HepG2 (cell line): ENCODE results near the gene ZNF492. TPM values are rescaled to one million over a fixed set of nuclear protein-coding genes. Genes with fewer than 3 reads are reported as not detected.

Source experiments
- ATAC-seq: fragments of 200-7000 bp; cut with Tn5 transposase; 3 replicates; pipeline ENCODE4 v1.9.1; 2020; ENCODE audit warnings: mild to moderate bottlenecking, moderate library complexity
- BruUV-seq: library from RNA; stranded (reverse); fragments of 400-500 nt; replicated peaks from 2 replicates; lab custom pipeline; 2021; lab: Mats Ljungman, UMichigan
- CTCF ChIA-PET: fragments of 300-600 bp; formaldehyde crosslinking; extraction: SDS; loops from one replicate; lab custom pipeline; 2021; ENCODE audit warnings: low total read pairs, inconsistent platforms, low intra/inter-chr PET ratio; lab: Yijun Ruan, JAX
- POLR2A ChIA-PET: fragments of 350-600 bp; sonication (Branson Sonifier 250); formaldehyde crosslinking; loops from one replicate; lab custom pipeline; 2020; ENCODE audit warnings: antibody characterized with exemption, inconsistent platforms; lab: Yijun Ruan, JAX
- DNase-seq: peaks from one replicate; pipeline ENCODE4 v3.0.0-alpha.2; 2015; ENCODE audit warnings: low spot score
- FAIRE-seq: peaks from 3 replicates; lab custom pipeline; 2011; peaks lifted over from hg19 to GRCh38; lab: Jason Lieb, UNC
- H2AFZ ChIP-seq: one replicate; pipeline ENCODE4 v1.6.1; 2011; ENCODE audit warnings: low read length, inconsistent platforms
- H3K27ac ChIP-seq: fragments of 300-600 bp; 3 replicates; pipeline ENCODE4 v1.8.0; 2011; ENCODE audit warnings: mixed run types, mild to moderate bottlenecking, mixed read lengths, low read length, inconsistent platforms; ENCODE audit not compliant: insufficient read depth; ENCODE audit errors: extremely low read length
- H3K27me3 ChIP-seq, 2 experiments: fragments of 200-600 bp in 1 of 2; 2 replicates in 1 of 2; 3 replicates in 1 of 2; pipeline versions ENCODE4 v1.6.0 to v1.8.0; 2011; ENCODE audit warnings: low read length in 2 of 2, mild to moderate bottlenecking in 2 of 2, moderate library complexity in 2 of 2, inconsistent platforms in 1 of 2; ENCODE audit not compliant: insufficient read depth in 2 of 2, control insufficient read depth in 1 of 2
- H3K36me3 ChIP-seq, 2 experiments: fragments of 200-600 bp in 1 of 2; replicated peaks in 1 of 2; 2 replicates in 1 of 2; 3 replicates in 1 of 2; pipeline versions ENCODE4 v1.5.1 to v1.8.0; 2011; ENCODE audit warnings: low read length in 2 of 2, inconsistent platforms in 1 of 2; ENCODE audit not compliant: insufficient read depth in 2 of 2, control insufficient read depth in 1 of 2
- H3K4me1 ChIP-seq: 2 replicates; pipeline ENCODE4 v1.5.1; 2012; ENCODE audit warnings: low read length, inconsistent platforms; ENCODE audit not compliant: insufficient read depth
- H3K4me2 ChIP-seq: 2 replicates; pipeline ENCODE4 v1.6.0; 2011; ENCODE audit warnings: low read depth, low read length, inconsistent platforms
- H3K4me3 ChIP-seq, 3 experiments: fragments of 200-600 bp in 1 of 3; sonication (generic), shearing (Covaris generic) in 1 of 3; replicated peaks in 1 of 3; 2 replicates each; pipeline ENCODE4 v1.5.1; 2011 to 2016; ENCODE audit warnings: low read length in 3 of 3, inconsistent platforms in 2 of 3, low read depth in 2 of 3, mild to moderate bottlenecking in 2 of 3, control low read depth in 1 of 3, mixed read lengths in 1 of 3; ENCODE audit not compliant: insufficient read depth in 1 of 3
- H3K79me2 ChIP-seq: one replicate; pipeline ENCODE4 v1.6.1; 2011; ENCODE audit warnings: low read length, inconsistent platforms; ENCODE audit not compliant: insufficient read depth
- H3K9ac ChIP-seq: 2 replicates; pipeline ENCODE4 v1.6.0; 2011; ENCODE audit warnings: mild to moderate bottlenecking, low read depth, low read length, inconsistent platforms; ENCODE audit not compliant: insufficient read depth
- H3K9me3 ChIP-seq: 2 replicates; pipeline ENCODE4 v1.5.1; 2012; ENCODE audit warnings: mild to moderate bottlenecking, low read length
- H4K20me1 ChIP-seq: 2 replicates; pipeline ENCODE4 v1.6.0; 2011; ENCODE audit warnings: inconsistent platforms, mild to moderate bottlenecking, low read length, moderate library complexity; ENCODE audit not compliant: insufficient read depth
- BCLAF1 ChIP-seq: fragments of 450-650 bp; IDR thresholded peaks from 2 replicates; pipeline ENCODE4 v1.6.1; 2017; ENCODE audit warnings: mild to moderate bottlenecking
- GABPB1 ChIP-seq: IDR thresholded peaks from 2 replicates; pipeline ENCODE4 v1.6.1; 2016; ENCODE audit warnings: mild to moderate bottlenecking, missing genetic modification reagents, moderate library complexity, missing compliant biosample characterization
- KDM1A ChIP-seq: IDR thresholded peaks from 2 replicates; pipeline ENCODE4 v1.6.1; 2016; ENCODE audit warnings: missing compliant biosample characterization
- KDM5A ChIP-seq: fragments of 200-600 bp; sonication (generic); IDR thresholded peaks from 2 replicates; pipeline ENCODE4 v1.7.0; 2018; ENCODE audit warnings: antibody characterized with exemption, mild to moderate bottlenecking, low read length, borderline replicate concordance
- MYC ChIP-seq: sonication (generic); formaldehyde crosslinking; IDR thresholded peaks from 2 replicates; pipeline ENCODE4 v1.9.0; 2021; ENCODE audit warnings: missing genetic modification reagents, borderline replicate concordance
- MZF1 ChIP-seq: sonication (generic); formaldehyde crosslinking; IDR thresholded peaks from 2 replicates; pipeline ENCODE4 v1.8.1; 2023; ENCODE audit warnings: mild to moderate bottlenecking, missing genetic modification reagents, borderline replicate concordance
- ZBTB40 ChIP-seq, 2 experiments: fragments of 450-650 bp in 1 of 2; sonication (generic) in 1 of 2; formaldehyde crosslinking in 1 of 2; IDR thresholded peaks; 2 replicates each; pipeline versions ENCODE4 v1.6.1 to v1.8.0; 2016 to 2022; ENCODE audit warnings: antibody characterized with exemption in 1 of 2, mild to moderate bottlenecking in 1 of 2, missing genetic modification reagents in 1 of 2
- ZNF432 ChIP-seq: sonication (generic); formaldehyde crosslinking; IDR thresholded peaks from 2 replicates; pipeline ENCODE4 v1.5.0; 2020; ENCODE audit warnings: missing genetic modification reagents, mild to moderate bottlenecking, borderline replicate concordance
- ZNF83 ChIP-seq: sonication (generic); formaldehyde crosslinking; IDR thresholded peaks from 2 replicates; pipeline ENCODE4 v1.4.0; 2020; ENCODE audit warnings: missing genetic modification reagents, mild to moderate bottlenecking, borderline replicate concordance
- WGBS: methylation state at CpG from one replicate; pipeline ENCODE4 v1.1.6; 2017; ENCODE audit warnings: low lambda C conversion rate; 5-methylcytosine and 5-hydroxymethylcytosine counted together
- in situ Hi-C: cut with HindIII; loops from 2 replicates; pipeline ENCODE4 v1.10.0; 2017; ENCODE audit warnings: low pct_unique_long_range_greater_than_20kb; ENCODE audit not compliant: extremely low pct_ligation_motif_present
- intact Hi-C: fragments of 100-400 bp; cut with micrococcal nuclease; formaldehyde crosslinking; loops from one replicate; pipeline ENCODE4 v1.10.0; 2022; ENCODE audit not compliant: unreplicated experiment
- polyA plus RNA-seq, 8 experiments: library from polyadenylated mRNA; depleted of rRNA in 3 of 8; stranded (reverse) in 7 of 8; unstranded in 1 of 8; fragments of >200 nt; fragmentation: Illumina TruSeq in 4 of 8; extraction: Trizol in 4 of 8; gene quantifications; 2 replicates each; pipeline versions ENCODE4 v1.2.1 to v1.2.3, GENCODE V29; 2011 to 2016; ENCODE audit warnings: low read depth in 4 of 8, missing spikeins in 1 of 8, mixed read lengths in 1 of 8; ENCODE audit not compliant: insufficient read depth in 1 of 8
- total RNA-seq, 5 experiments: library from RNA; depleted of rRNA; stranded (reverse); fragments of >200 nt; fragmentation: Illumina TruSeq; extraction: Trizol; gene quantifications; 2 replicates each; pipeline ENCODE4 v1.2.3, GENCODE V29; 2016; ENCODE audit warnings: low read depth in 1 of 5

The ZNF492 gene
- total and polyA plus RNA-seq, 2 of the 13 experiments (the other 11 are each of a cell fraction or from before 2014, with no cell fraction given) = not detected

GRCh38 chr19:22606212-22606553 lies 27.9 kb upstream of the ZNF492 start (continued):
- no peak for TF ChIP-seq ZBTB40 (IDR thresholded peaks at IDR 0.05)
- no peak for TF ChIP-seq ZBTB40 (CRISPR knock-in tag; IDR thresholded peaks at IDR 0.05)
- no peak for TF ChIP-seq GABPB1 (CRISPR knock-in tag)

- DNase-seq (no peak), FAIRE-seq (no peak), ATAC-seq (no peak)
- in situ Hi-C loops = no loop called here
- Histone ChIP-seq H4K20me1 (no peaks in the 10 kb centered on the region), H3K9ac (no peak overlapping the region), H3K4me2 (no peak overlapping the region), H3K9me3 (peaks cover 100% of the 10 kb centered on the region), H3K36me3 (no peaks in the 10 kb centered on the region), H2AFZ (no peak overlapping the region), H3K27me3 (no peaks in the 10 kb centered on the region), H3K79me2 (no peaks in the 10 kb centered on the region), H3K4me3 (no peak overlapping the region), H3K27ac (no peak overlapping the region), H3K4me1 (no peaks in the 10 kb centered on the region)
- POLR2A ChIA-PET = no interaction called here
- no TSS peak for BruUV-seq
- intact Hi-C loops = no loop called here
- WGBS = 0% methylated on average over 4 of the region's 6 CpGs
- CTCF ChIA-PET = no interaction called here
- TF ChIP-seq KDM5A = no peak
- no peak for TF ChIP-seq ZNF83 (CRISPR knock-in tag)
- no peak for TF ChIP-seq ZNF432 (CRISPR knock-in tag)
- no peak for TF ChIP-seq KDM1A (CRISPR knock-in tag)
- TF ChIP-seq MYC (CRISPR knock-in tag) = no peak
- TF ChIP-seq MZF1 = no peak
- no peak for TF ChIP-seq BCLAF1
Measured at GRCh38 chr19:22606954-22607652, 27.0 kb upstream of the ZNF492 start.
